Heart left ventricle (tissue), 16 donors: Measurements from ENCODE around the gene TMEM217. TPM values are rescaled to one million over a fixed set of nuclear protein-coding genes. Genes with fewer than 3 reads are reported as not detected.

Experiments
- ATAC-seq, 4 donors: fragments of 200-7000 bp; cut with Tn5 transposase; one replicate each; pipeline ENCODE4 v1.9.1; 2020 to 2022; ENCODE audit warnings: moderate library complexity in 4 of 4, mild to moderate bottlenecking in 3 of 4, moderate number of reproducible peaks in 1 of 4
- DNase-seq, 5 donors: peaks; one replicate each; pipeline ENCODE4 v3.0.0-alpha.2; 2020
- H3K27ac ChIP-seq, 12 donors: fragments of 200-600 bp; sonication (generic) in 4 of 12; one replicate each; pipeline versions ENCODE4 v1.5.0 to v1.8.0; 2016 to 2022; ENCODE audit warnings: mild to moderate bottlenecking in 2 of 12
- H3K27me3 ChIP-seq, 9 donors: fragments of 200-600 bp; sonication (generic) in 2 of 9; one replicate each; pipeline versions ENCODE4 v1.5.1 to v1.8.0; 2016 to 2022; ENCODE audit warnings: mild to moderate bottlenecking in 3 of 9
- H3K36me3 ChIP-seq, 9 donors: fragments of 200-600 bp; sonication (generic) in 2 of 9; one replicate each; pipeline versions ENCODE4 v1.5.0 to v1.8.0; 2018 to 2022; ENCODE audit warnings: mild to moderate bottlenecking in 2 of 9
- H3K4me1 ChIP-seq, 12 donors: fragments of 200-600 bp; sonication (generic) in 4 of 12; one replicate each; pipeline versions ENCODE4 v1.5.0 to v1.8.0; 2016 to 2022; ENCODE audit warnings: mild to moderate bottlenecking in 3 of 12
- H3K4me3 ChIP-seq, 12 donors: fragments of 200-600 bp; sonication (generic) in 4 of 12; one replicate each; pipeline versions ENCODE4 v1.5.0 to v1.8.0; 2017 to 2022; ENCODE audit warnings: mild to moderate bottlenecking in 9 of 12, moderate library complexity in 4 of 12
- H3K9me3 ChIP-seq, 12 donors: fragments of 200-600 bp; sonication (generic) in 4 of 12; one replicate each; pipeline versions ENCODE4 v1.5.0 to v1.8.0; 2016 to 2022; ENCODE audit warnings: mild to moderate bottlenecking in 1 of 12
- CTCF ChIP-seq, 12 donors: fragments of 200-600 bp; sonication (generic) in 4 of 12; IDR thresholded peaks; one replicate each; pipeline versions ENCODE4 v1.5.0 to v1.8.0; 2018 to 2022; ENCODE audit warnings: antibody characterized with exemption in 12 of 12, mild to moderate bottlenecking in 5 of 12
- POLR2A ChIP-seq, 2 donors: fragments of 450-650 bp; IDR thresholded peaks; one replicate each; pipeline ENCODE4 v1.6.1; 2017; ENCODE audit warnings: antibody characterized with exemption in 2 of 2, mild to moderate bottlenecking in 2 of 2, moderate library complexity in 2 of 2
- WGBS, 4 donors: extraction: QIAGEN DNeasy Blood & Tissue Kit in 2 of 4; methylation state at CpG; one replicate each; pipeline versions ENCODE4 v1.1.5 to v1.1.7; 2013 to 2018; 5-methylcytosine and 5-hydroxymethylcytosine counted together
- intact Hi-C, 10 donors: fragments of 100-400 bp; cut with DNase I; formaldehyde crosslinking; loops; one replicate each; pipeline versions ENCODE4 v1.11.1 to v1.14.2; 2022
- polyA plus RNA-seq, 2 donors: library from polyadenylated mRNA; stranded (reverse); fragments of 200-250 nt; gene quantifications; one replicate each; pipeline ENCODE4 v1.2.3, GENCODE V29; 2013
- total RNA-seq, 9 donors: library from RNA; depleted of rRNA in 2 of 9; stranded (reverse); fragments of >200 nt in 2 of 9; fragmentation: NEBNext Ultra II Directional in 3 of 9; extraction: Animal tissue kit (Norgen Biotek cat#: 25700) in 3 of 9; gene quantifications; one replicate each; pipeline versions ENCODE4 v1.1.0 to v1.2.4, GENCODE V29; 2016 to 2023
- donor health status: ischemic (EF 13 %, LVEDD 7.1; RV severe dilation, severe dysfunction).
- donor health status: healthy with polysubstance abuse.
- donor health status: DM: no; HTN: yes; CAD: no.
- donor health status: DM: no; HTN: no; CAD: no.
- donor health status: ischemic (EF 25% LVEDD 6.9; RV normal size, moderate dysfunction).
- donor health status: ischemic (EF 25% LVEDD 5.7; RV mildly dilated, moderate dysfunction).
- donor health status: healthy.
- donor health status: DM: yes; HTN: yes; CAD: no.
- donor health status: ischemic (EF 35%, LVEDD 5.7; RV mildly dilated, moderate dysfunction).
- donor health status: nonischemic (EF 11% LVEDD 7.7; RV severe dilation, severe dysfunction).
- donor health status: DM: yes; HTN: yes; CAD: no.
- donor health status: PGD.
- donor health status: ischemic (EF 29% LVEDD 5.4; RV normal size, mild dysfunction).
- donor health status: nonischemic (EF 23%, LVEDD 6.1; RV moderate dilation, normal function).

TMEM217 gene
- total and polyA plus RNA-seq, 11 donors, result 0.15 to 2.1 (median 0.65) TPM; not detected in 3

GRCh38 chr6:37243816-37244370, 14.1 kb downstream of the TMEM217 start:
- Histone ChIP-seq H3K27me3 (no peaks in the 10 kb centered on the region), H3K9me3 (no peaks in the 10 kb centered on the region), H3K27ac (peak overlapping the region; percentile 23 to 91 (median 82)), H3K36me3 (no peaks in the 10 kb centered on the region), H3K4me3 (no peak overlapping the region), H3K4me1 (peaks cover 3 to 69% (median 36%) of the 10 kb centered on the region in 12 donors)
- intact Hi-C loops, result no loop called here
- no peak for ATAC-seq
- no peak for DNase-seq
- 54 to 68% (median 62%) methylated on average over 3 of the region's 3 CpGs for WGBS, 4 donors
- TF ChIP-seq CTCF (IDR thresholded peaks at IDR 0.05) (no peak), POLR2A (IDR thresholded peaks at IDR 0.05) (no peak)

GRCh38 chr6:37243131-37243815, 14.7 kb downstream of the TMEM217 start:
- no peaks in the 10 kb centered on the region for H3K9me3 ChIP-seq
- H3K4me1 ChIP-seq, result peaks cover 3 to 71% (median 38%) of the 10 kb centered on the region in 12 donors
- no peak for DNase-seq
- WGBS, 4 donors, result 92 to 95% (median 93%) methylated on average over 8 of the region's 8 CpGs
- H3K4me3 ChIP-seq, result no peak overlapping the region
- ATAC-seq, result no peak
- intact Hi-C loops, result no loop called here
- no peaks in the 10 kb centered on the region for H3K36me3 ChIP-seq
- TF ChIP-seq POLR2A (IDR thresholded peaks at IDR 0.05) (no peak), CTCF (IDR thresholded peaks at IDR 0.05) (no peak)
- no peaks in the 10 kb centered on the region for H3K27me3 ChIP-seq
- H3K27ac ChIP-seq, result peak overlapping the region; percentile 23 to 91 (median 82)

- H3K4me1 ChIP-seq, result peaks cover 3 to 71% (median 38%) of the 10 kb centered on the region in 12 donors
- H3K27me3 ChIP-seq, result no peaks in the 10 kb centered on the region
- H3K36me3 ChIP-seq, result no peaks in the 10 kb centered on the region
- no peak overlapping the region for H3K4me3 ChIP-seq
- DNase-seq, result peak in 3 of 5 donors; percentile 35 to 42 (median 36)
- H3K9me3 ChIP-seq, result no peaks in the 10 kb centered on the region
- TF ChIP-seq POLR2A (IDR thresholded peaks at IDR 0.05), result no peak
- TF ChIP-seq CTCF (IDR thresholded peaks at IDR 0.05), result no peak
- H3K27ac ChIP-seq, result peak overlapping the region in 11 of 12 donors; percentile 65 to 91 (median 83)
- 94 to 98% (median 97%) methylated on average over 1 of the region's 1 CpG for WGBS, 4 donors
- intact Hi-C loops, result no loop called here
- ATAC-seq, result peak in 1 of 4 donors; percentile 38
Measured at GRCh38 chr6:37242429-37243052, 15.4 kb downstream of the TMEM217 start.

- 74 to 82% (median 79%) methylated on average over 5 of the region's 5 CpGs for WGBS, 4 donors
- peak overlapping the region in 11 of 12 donors; percentile 36 to 91 (median 83) for H3K27ac ChIP-seq
- H3K4me1 ChIP-seq, result peaks cover 3 to 71% (median 38%) of the 10 kb centered on the region in 12 donors
- no peak for TF ChIP-seq POLR2A (IDR thresholded peaks at IDR 0.05)
- no peak for TF ChIP-seq CTCF (IDR thresholded peaks at IDR 0.05)
- no peak for ATAC-seq
- DNase-seq, result no peak
- no peaks in the 10 kb centered on the region for H3K36me3 ChIP-seq
- no peaks in the 10 kb centered on the region for H3K9me3 ChIP-seq
- no peak overlapping the region for H3K4me3 ChIP-seq
- intact Hi-C loops, result no loop called here
- H3K27me3 ChIP-seq, result no peaks in the 10 kb centered on the region
Measured at GRCh38 chr6:37241775-37242428, 16.0 kb downstream of the TMEM217 start.
